ENCODE measurements around the gene CASP4. TPM values are rescaled to one million over a fixed set of nuclear protein-coding genes. Genes with fewer than 3 reads are reported as not detected.

Gene CASP4
- total RNA-seq, 1 experiment from 2014 or later: 42.0 TPM

DNA sequence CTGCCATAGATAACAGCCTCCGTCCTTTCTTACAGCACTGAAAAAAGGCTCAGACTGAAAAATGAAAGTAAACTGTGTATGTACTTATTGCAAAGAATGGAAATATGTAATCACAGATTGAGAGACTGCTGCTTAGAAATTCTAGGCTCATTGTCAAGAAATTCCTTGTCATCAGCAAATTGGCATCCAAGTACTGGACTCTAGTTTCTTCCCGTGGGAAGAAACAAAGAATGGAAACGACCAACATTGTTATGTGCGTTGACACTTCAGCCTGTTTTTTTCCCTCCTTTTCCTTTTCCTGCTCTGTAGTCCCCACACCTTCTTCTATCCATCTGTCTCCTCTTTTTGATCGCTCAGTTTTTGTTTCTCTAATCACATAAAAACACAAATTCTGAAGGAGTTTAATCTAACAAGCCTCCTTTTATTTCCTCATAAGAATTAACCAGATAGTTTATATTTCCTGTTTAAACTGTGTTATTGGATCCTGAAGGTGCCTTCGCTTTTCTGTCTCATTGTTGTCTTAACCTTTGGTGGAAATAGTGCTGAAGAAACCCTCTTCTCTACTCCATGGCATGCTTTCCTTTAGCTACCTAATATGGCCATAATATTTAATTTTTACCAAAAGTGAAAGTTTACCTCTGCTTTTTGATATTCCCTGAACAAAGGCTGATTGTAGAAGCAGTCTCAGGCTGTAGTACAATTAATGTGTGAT is 50.1 kb downstream of the CASP4 start:
- Histone ChIP-seq H3K27me3 (replicated peaks; ENCODE audit: control insufficient read depth, insufficient read depth, low read length) (no peaks in the 10 kb centered on the region), H3K4me1 (0 out of 2 replicates have a peak, but pooled peaks cover 4% of the 10 kb centered on the region), H3K9me3 (no peaks in the 10 kb centered on the region), H3K36me3 (ENCODE audit: control insufficient read depth, insufficient read depth, low read length) (no peaks in the 10 kb centered on the region), H3K4me3 (ENCODE audit: low read depth, low read length) (no peak overlapping the region)
- intact Hi-C loops (cut with micrococcal nuclease; ENCODE audit: unreplicated experiment): no loop called here
- Mint-ChIP-seq H3K36me3 (ENCODE audit: insufficient read depth, unreplicated experiment) (no peaks in the 10 kb centered on the region), H3K27me3 (ENCODE audit: insufficient read depth, unreplicated experiment) (peaks cover 2% of the 10 kb centered on the region), H3K27ac (ENCODE audit: unreplicated experiment) (no peak overlapping the region), H3K4me3 (ENCODE audit: unreplicated experiment) (no peak overlapping the region), H3K9me3 (ENCODE audit: unreplicated experiment) (peaks cover 7% of the 10 kb centered on the region), H3K4me1 (ENCODE audit: low read depth, unreplicated experiment) (no peaks in the 10 kb centered on the region)
- no TSS peak for BruUV-seq (replicated peaks)
- ChIA-PET POLR2A (no interaction called here), CTCF (no interaction called here)
- TF ChIP-seq, protein P1, sequence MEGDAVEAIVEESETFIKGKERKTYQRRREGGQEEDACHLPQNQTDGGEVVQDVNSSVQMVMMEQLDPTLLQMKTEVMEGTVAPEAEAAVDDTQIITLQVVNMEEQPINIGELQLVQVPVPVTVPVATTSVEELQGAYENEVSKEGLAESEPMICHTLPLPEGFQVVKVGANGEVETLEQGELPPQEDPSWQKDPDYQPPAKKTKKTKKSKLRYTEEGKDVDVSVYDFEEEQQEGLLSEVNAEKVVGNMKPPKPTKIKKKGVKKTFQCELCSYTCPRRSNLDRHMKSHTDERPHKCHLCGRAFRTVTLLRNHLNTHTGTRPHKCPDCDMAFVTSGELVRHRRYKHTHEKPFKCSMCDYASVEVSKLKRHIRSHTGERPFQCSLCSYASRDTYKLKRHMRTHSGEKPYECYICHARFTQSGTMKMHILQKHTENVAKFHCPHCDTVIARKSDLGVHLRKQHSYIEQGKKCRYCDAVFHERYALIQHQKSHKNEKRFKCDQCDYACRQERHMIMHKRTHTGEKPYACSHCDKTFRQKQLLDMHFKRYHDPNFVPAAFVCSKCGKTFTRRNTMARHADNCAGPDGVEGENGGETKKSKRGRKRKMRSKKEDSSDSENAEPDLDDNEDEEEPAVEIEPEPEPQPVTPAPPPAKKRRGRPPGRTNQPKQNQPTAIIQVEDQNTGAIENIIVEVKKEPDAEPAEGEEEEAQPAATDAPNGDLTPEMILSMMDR (IDR thresholded peaks at IDR 0.05; ENCODE audit: insufficient read depth in 1 of 2, low read depth in 1 of 2, low read length in 1 of 2, severe bottlenecking in 1 of 2, unreplicated experiment in 1 of 2): no peak
- DNase-seq: no peak

GRCh38 chr11:104917271-104918112 is 50.9 kb downstream of the CASP4 start:
- no peaks in the 10 kb centered on the region for H3K9me3 ChIP-seq
- intact Hi-C loops (cut with micrococcal nuclease; ENCODE audit: unreplicated experiment): no loop called here
- no TSS peak for BruUV-seq (replicated peaks)
- Mint-ChIP-seq H3K27ac (ENCODE audit: unreplicated experiment) (no peak overlapping the region), H3K27me3 (ENCODE audit: insufficient read depth, unreplicated experiment) (peaks cover 2% of the 10 kb centered on the region), H3K36me3 (ENCODE audit: insufficient read depth, unreplicated experiment) (no peaks in the 10 kb centered on the region), H3K9me3 (ENCODE audit: unreplicated experiment) (no peaks in the 10 kb centered on the region), H3K4me3 (ENCODE audit: unreplicated experiment) (no peak overlapping the region), H3K4me1 (ENCODE audit: low read depth, unreplicated experiment) (no peaks in the 10 kb centered on the region)
- 0 out of 2 replicates have a peak, but pooled peaks cover 4% of the 10 kb centered on the region for H3K4me1 ChIP-seq
- H3K27me3 ChIP-seq (replicated peaks; ENCODE audit: control insufficient read depth, insufficient read depth, low read length): no peaks in the 10 kb centered on the region
- POLR2A ChIA-PET: no interaction called here
- H3K36me3 ChIP-seq (ENCODE audit: control insufficient read depth, insufficient read depth, low read length): no peaks in the 10 kb centered on the region
- TF ChIP-seq, protein P1 (IDR thresholded peaks at IDR 0.05; ENCODE audit: insufficient read depth in 1 of 2, low read depth in 1 of 2, low read length in 1 of 2, severe bottlenecking in 1 of 2, unreplicated experiment in 1 of 2): no peak
- H3K4me3 ChIP-seq (ENCODE audit: low read depth, low read length): no peak overlapping the region
- DNase-seq: no peak
- CTCF ChIA-PET: no interaction called here

DNA sequence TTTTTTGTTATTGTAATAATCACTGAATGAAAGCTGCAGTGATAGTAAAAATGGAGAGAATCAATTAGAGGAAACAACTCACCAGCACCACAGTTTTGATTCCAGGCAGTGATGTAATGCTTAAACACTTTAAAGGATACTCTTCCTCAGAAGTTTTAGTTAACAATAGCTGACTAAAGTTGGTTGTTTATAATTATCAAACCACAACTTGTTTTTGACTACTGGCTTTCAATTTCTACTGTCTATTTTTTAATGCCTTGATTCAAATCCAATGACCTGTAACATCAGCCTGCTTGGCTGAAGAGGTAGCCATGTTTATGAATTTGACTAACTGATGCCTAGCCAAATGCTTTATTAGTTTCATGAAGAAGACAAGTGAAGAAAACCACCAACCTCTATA is 51.9 kb downstream of the CASP4 start:
- Histone ChIP-seq H3K9me3 (no peaks in the 10 kb centered on the region), H3K4me1 (0 out of 2 replicates have a peak, but pooled peaks cover 4% of the 10 kb centered on the region), H3K36me3 (ENCODE audit: control insufficient read depth, insufficient read depth, low read length) (no peaks in the 10 kb centered on the region), H3K27me3 (replicated peaks; ENCODE audit: control insufficient read depth, insufficient read depth, low read length) (no peaks in the 10 kb centered on the region), H3K4me3 (ENCODE audit: low read depth, low read length) (no peak overlapping the region)
- no peak for DNase-seq
- Mint-ChIP-seq H3K27me3 (ENCODE audit: insufficient read depth, unreplicated experiment) (peaks cover 2% of the 10 kb centered on the region), H3K4me3 (ENCODE audit: unreplicated experiment) (no peak overlapping the region), H3K27ac (ENCODE audit: unreplicated experiment) (no peak overlapping the region), H3K9me3 (ENCODE audit: unreplicated experiment) (no peaks in the 10 kb centered on the region), H3K4me1 (ENCODE audit: low read depth, unreplicated experiment) (no peaks in the 10 kb centered on the region), H3K36me3 (ENCODE audit: insufficient read depth, unreplicated experiment) (no peaks in the 10 kb centered on the region)
- ChIA-PET POLR2A (no interaction called here), CTCF (no interaction called here)
- intact Hi-C loops (cut with micrococcal nuclease; ENCODE audit: unreplicated experiment): no loop called here
- BruUV-seq (replicated peaks): no TSS peak
- TF ChIP-seq, protein P1 (IDR thresholded peaks at IDR 0.05; ENCODE audit: insufficient read depth in 1 of 2, low read depth in 1 of 2, low read length in 1 of 2, severe bottlenecking in 1 of 2, unreplicated experiment in 1 of 2): no peak

Data from Caco-2 (cell line).